Stimulated activated CD8-positive, alpha-beta memory T cell treated with anti-CD3 and anti-CD28 coated beads, Interleukin-7, amount 100 ng/mL, for 48 hours (primary cell): ENCODE measurements around the gene KCNH4.

ENCODE experiments used
- DNase-seq, 2 donors: peaks; one replicate each; pipeline ENCODE4 v3.0.0-alpha.2; 2020; ENCODE audit warnings: low read depth in 1 of 2; ENCODE audit errors: extremely low read depth in 1 of 2

The KCNH4 gene

DNA sequence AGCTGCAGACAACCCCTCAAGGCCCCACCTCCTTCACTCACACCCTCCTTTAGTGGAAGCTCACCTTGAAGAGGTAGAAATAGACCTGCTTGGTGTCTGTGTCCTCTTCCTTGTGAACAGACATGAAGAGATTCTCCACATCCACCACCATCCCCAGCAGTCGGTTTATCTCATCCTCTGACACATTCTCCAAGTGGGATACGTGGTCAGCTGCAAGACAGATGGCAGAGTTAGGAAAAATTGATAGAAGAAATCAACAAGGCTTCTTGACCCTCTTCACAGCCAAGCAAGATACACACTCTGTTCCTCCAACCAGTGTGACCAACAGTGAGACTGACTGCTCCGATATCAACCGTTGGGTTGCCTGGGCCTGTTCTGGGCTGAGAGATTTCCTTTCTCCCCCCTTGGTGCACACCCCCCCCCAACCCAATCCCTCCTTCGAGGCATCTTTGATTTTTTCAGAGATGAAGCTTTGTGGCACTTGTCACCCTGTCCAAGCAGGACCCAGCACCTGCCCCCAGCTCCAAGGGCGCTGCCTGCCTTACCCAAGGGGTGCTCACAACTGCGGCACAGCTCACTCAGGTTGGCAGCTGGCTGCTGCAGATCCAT, 60.7 kb downstream of the KCNH4 start:
- DNase-seq, result no peak

DNA sequence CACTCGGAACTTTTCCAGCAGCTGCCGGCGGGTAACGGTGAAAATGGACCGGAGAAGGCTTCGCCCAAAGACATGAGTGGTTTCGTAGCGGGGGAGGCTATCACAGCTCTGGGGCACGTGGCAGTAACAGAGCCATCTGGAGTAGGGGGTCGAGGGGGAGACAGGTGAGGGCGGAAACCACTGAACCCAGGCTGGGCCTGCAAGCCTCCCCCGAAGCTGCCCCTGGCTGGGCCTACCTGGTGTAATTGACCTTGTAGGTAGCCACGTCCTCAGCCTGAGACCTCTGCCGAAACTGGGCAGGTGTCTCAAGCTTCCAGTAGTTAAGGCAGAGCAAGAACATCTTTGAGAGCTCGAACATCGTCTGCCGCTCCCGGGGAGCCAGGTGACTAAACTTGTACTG, 61.6 kb downstream of the KCNH4 start:
- no peak for DNase-seq

GRCh38 chr17:42118545-42118944, 62.4 kb downstream of the KCNH4 start:
- DNase-seq, result no peak

DNA sequence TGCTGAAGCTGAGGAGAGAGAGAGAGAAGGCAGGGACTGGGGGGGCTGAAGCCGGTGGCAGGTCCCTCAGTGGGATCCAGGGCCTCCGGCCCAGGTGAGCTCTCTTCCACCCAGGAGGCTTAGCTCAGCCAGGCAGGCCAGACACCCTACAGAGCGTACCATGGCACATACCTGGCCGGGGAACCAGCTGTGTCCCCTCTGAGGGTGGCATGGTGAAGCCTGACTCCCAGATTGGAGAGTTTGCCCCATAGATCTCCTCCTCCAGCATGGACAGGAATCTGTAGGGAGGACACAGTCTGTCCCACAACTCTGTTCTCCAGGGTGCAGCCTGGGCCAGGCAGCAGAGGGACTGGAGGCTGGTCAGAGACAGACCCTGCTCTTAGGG, 62.8 kb downstream of the KCNH4 start:
- no peak for DNase-seq

DNA sequence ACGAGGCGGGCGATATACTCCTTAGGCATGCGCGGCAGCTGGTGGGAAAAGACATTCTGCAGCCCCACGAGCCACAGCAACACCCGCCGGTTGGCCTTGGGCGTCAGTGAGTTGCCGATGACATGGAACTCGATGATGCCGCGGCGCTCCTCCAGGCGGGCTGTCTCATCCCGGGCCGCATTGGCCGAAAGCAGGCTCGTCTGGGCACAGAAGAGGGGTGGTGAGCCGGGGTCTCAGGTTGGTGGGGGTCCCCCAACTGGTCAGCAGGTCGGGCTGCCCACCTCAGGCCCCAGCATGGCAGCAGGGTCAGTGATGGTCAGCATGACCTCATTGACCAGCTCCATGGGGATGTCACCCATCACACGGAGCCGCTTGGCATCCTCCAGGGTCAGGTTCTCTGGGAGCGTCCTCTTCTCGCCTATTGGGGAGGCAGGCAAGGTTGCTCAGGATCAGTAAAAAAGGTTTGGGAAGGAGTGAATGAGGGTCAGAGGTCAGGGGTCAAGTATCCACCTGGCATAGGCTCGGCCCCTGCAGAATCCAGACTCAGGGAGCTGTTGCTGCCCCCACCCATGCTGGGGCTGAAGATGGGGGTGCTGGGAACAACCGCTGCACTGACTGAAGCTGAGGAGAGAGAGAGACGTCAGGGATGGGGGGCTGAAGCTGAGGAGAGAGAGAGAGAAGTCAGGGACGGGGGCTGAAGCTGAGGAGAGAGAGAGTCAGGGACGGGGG, 63.4 kb downstream of the KCNH4 start:
- no peak for DNase-seq

DNA sequence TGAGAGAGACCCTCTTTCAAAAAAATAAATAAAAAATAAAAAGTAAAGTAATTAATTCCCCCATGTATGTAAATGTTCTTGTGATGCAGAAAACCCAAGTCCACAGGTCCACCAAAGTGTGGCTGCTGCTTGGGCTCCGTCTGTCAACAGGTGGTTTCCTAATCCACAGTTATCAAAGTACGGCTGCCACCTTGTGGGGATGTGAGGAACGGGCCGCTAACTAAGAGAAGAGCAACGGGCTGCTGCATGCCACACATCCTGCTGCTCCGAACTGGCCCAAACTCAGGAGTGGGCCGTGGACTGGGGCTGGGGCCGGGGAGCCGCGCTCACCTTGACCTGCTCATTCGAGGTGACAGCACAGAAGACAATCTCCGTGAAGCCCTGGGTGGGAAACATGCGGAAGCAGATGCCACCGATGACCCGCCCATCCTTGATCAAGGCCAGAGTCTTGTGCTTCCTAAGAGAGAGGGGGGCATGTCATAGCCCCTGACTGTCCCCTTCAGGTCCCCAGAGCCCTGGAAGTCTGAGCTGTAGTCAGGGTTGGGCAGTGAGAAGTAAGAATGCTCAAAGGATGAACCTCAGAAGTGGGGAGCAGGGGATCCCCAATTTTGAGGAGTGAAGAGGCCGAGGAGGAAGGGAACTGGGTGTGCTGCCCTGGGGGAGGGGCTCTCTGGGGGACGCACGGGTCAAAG, 64.1 kb downstream of the KCNH4 start:
- peak; percentile 42 to 65 for DNase-seq

- no peak for DNase-seq
Measured at GRCh38 chr17:42114118-42114517, 66.8 kb downstream of the KCNH4 start.

GRCh38 chr17:42113293-42114069, 67.5 kb downstream of the KCNH4 start:
- no peak for DNase-seq

- peak; percentile 47 to 71 for DNase-seq
Measured at GRCh38 chr17:42112552-42113176, 68.3 kb downstream of the KCNH4 start, which contains the start of gene DHX58. DHX58 (minus strand) TSS chr17:42112714; CDS start chr17:42111892, 822 bp downstream.

DNA sequence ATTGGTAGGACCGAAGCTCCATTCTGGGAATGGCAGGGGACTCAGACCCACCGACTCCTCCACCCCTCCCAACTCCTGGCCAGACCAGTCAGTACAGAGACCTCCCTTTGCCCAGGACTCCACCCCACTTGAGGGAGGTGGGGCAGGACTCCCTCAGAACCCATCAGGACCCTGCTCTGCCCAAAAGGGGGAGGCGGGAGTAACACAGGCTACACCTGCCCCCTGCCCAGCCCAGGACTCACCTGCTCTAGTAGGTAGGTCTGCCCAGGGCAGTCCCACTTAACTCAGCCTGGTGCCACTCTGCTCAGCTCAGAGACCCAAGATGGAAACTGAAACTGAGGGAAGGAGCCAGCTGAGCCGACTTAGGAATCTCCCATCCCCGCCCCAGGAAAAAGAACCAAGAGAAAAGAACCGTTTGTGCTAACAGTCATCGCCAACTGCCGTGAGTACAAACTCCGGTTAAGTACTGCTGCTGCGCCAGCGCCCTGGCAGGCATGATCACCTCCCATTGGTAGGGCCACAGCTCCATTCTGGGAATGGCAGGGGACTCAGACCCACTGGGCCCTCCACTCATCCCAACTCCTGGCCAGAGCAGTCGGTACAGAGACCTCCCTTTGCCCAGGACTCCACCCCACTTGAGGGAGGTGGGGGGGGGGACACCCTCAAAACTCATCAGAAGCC, 68.9 kb downstream of the KCNH4 start:
- DNase-seq, result no peak

- no peak for DNase-seq
Measured at GRCh38 chr17:42111265-42111636, 69.7 kb downstream of the KCNH4 start.

GRCh38 chr17:42110301-42111264, 70.4 kb downstream of the KCNH4 start:
- DNase-seq, result no peak

DNA sequence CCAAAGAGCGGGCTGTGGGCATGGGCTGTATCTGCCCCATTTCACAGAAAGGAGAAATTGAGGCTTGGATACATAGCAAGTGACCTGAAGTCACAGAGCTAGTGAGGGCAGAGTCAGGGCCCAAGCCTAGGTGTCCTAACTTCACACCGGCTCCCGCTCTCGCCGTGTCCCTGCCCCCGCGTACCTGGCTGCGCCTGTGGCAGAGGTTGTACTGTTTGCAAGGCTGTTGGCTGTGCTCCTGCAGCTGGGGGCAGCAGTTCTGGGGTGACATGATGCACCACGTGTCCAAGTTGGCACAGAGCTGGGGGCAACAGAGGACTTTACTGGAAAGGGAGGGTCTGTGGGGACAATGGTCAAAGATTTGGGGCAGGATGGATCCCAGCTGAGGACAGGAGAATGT, 71.9 kb downstream of the KCNH4 start:
- DNase-seq, result no peak

- DNase-seq, result peak; percentile 84 to 88
Measured at GRCh38 chr17:42107597-42108576, 73.1 kb downstream of the KCNH4 start.

DNA sequence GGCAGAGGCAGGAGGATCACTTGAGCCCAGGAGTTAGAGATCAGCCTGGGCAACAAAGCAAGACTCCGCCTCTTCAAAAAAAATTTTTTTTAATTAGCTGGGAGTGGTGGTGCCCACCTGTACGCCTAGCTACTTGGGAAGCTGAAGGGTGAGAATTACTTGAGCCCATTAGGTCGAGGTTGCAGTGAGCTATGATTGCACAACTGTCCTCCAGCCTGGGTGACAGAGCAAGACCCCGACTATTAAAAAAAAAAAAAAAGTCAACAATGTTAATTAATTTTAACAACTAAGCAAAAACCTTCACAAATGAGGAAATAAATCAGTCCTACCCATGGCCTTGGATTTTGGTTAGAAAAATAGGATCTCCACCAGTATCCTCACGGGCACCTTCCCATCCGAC, 73.8 kb downstream of the KCNH4 start:
- DNase-seq, result no peak
